K562 (cell line): Measurements from ENCODE around the gene LOXHD1. TPM values are rescaled to one million over a fixed set of nuclear protein-coding genes. Genes with fewer than 3 reads are reported as not detected.

Experiments
- ATAC-seq: fragments of 200-7000 bp; cut with Tn5 transposase; 3 replicates; pipeline ENCODE4 v1.9.1; 2020; ENCODE audit warnings: moderate library complexity
- BruUV-seq: library from RNA; stranded (reverse); fragments of 400-500 nt; replicated peaks from 2 replicates; lab custom pipeline; 2021; lab: Mats Ljungman, UMichigan
- CTCF ChIA-PET: fragments of 300-600 bp; formaldehyde crosslinking; extraction: SDS; loops from one replicate; lab custom pipeline; 2021; ENCODE audit warnings: low intra/inter-chr PET ratio; lab: Yijun Ruan, JAX
- POLR2A ChIA-PET: fragments of 300-600, 350-650 bp; sonication (Branson Sonifier 250); formaldehyde crosslinking; extraction: SDS; loops from one replicate; lab custom pipeline; 2021; ENCODE audit warnings: antibody characterized with exemption, inconsistent platforms; lab: Yijun Ruan, JAX
- DNase-seq, 4 experiments: peaks; one replicate each; pipeline versions ENCODE4 v3.0.0 to v3.0.0-alpha.2; 2011 to 2018; ENCODE audit warnings: low spot score in 3 of 4, mixed read lengths in 3 of 4; ENCODE audit errors: extremely low read depth in 1 of 4
- FAIRE-seq: peaks from 2 replicates; lab custom pipeline; 2011; peaks lifted over from hg19 to GRCh38; lab: Jason Lieb, UNC
- H2AFZ ChIP-seq: 2 replicates; pipeline ENCODE4 v1.6.0; 2011; ENCODE audit warnings: low read depth, low read length, control low read depth, inconsistent platforms
- H3K27ac ChIP-seq: fragments of 200-600 bp; 3 replicates; pipeline ENCODE4 v1.8.0; 2011; ENCODE audit warnings: low read depth, mild to moderate bottlenecking, control low read depth, inconsistent platforms, low read length, moderate library complexity, mixed read lengths; ENCODE audit errors: extremely low read depth
- H3K27me3 ChIP-seq, 2 experiments: fragments of 300-600 bp in 1 of 2; 2 replicates in 1 of 2; 3 replicates in 1 of 2; pipeline versions ENCODE4 v1.6.0 to v1.8.0; 2011; ENCODE audit warnings: inconsistent platforms in 2 of 2, low read length in 2 of 2, mild to moderate bottlenecking in 1 of 2, mixed read lengths in 1 of 2, moderate library complexity in 1 of 2; ENCODE audit not compliant: control insufficient read depth in 2 of 2, insufficient read depth in 2 of 2
- H3K36me3 ChIP-seq: fragments of 300-600 bp; 3 replicates; pipeline ENCODE4 v1.8.0; 2011; ENCODE audit warnings: mild to moderate bottlenecking, low read length, inconsistent platforms; ENCODE audit not compliant: control insufficient read depth, insufficient read depth
- H3K4me1 ChIP-seq, 2 experiments: fragments of 200-600 bp in 1 of 2; replicated peaks in 1 of 2; 2 replicates in 1 of 2; 3 replicates in 1 of 2; pipeline versions ENCODE4 v1.5.1 to v1.8.0; 2011; ENCODE audit warnings: inconsistent platforms in 2 of 2, low read length in 2 of 2, mild to moderate bottlenecking in 1 of 2, mixed read lengths in 1 of 2, moderate library complexity in 1 of 2; ENCODE audit not compliant: control insufficient read depth in 2 of 2, insufficient read depth in 2 of 2
- H3K4me2 ChIP-seq: 2 replicates; pipeline ENCODE4 v1.6.1; 2011; ENCODE audit warnings: low read length, control low read depth, inconsistent platforms, mixed read lengths; ENCODE audit not compliant: insufficient read depth
- H3K4me3 ChIP-seq: fragments of 200-600 bp; sonication (generic), shearing (Covaris generic); 2 replicates; pipeline ENCODE4 v1.5.1; 2016; ENCODE audit warnings: control low read depth, inconsistent platforms
- H3K79me2 ChIP-seq: fragments of 200-600 bp; 3 replicates; pipeline ENCODE4 v1.8.0; 2011; ENCODE audit warnings: low read length, inconsistent platforms; ENCODE audit not compliant: control insufficient read depth, insufficient read depth
- H3K9ac ChIP-seq, 2 experiments: 2 replicates each; pipeline versions ENCODE4 v1.6.0 to v1.6.1; 2011; ENCODE audit warnings: low read depth in 2 of 2, low read length in 2 of 2, control low read depth in 1 of 2, inconsistent platforms in 1 of 2, mild to moderate bottlenecking in 1 of 2, mixed read lengths in 1 of 2; ENCODE audit not compliant: insufficient read depth in 1 of 2
- H3K9me1 ChIP-seq: one replicate; pipeline ENCODE4 v1.6.0; 2011; ENCODE audit warnings: inconsistent platforms, mild to moderate bottlenecking, low read length, moderate library complexity; ENCODE audit not compliant: control insufficient read depth, insufficient read depth
- H3K9me3 ChIP-seq: replicated peaks from 2 replicates; pipeline ENCODE4 v1.5.1; 2011; ENCODE audit warnings: low read depth, low read length, inconsistent platforms; ENCODE audit not compliant: control insufficient read depth, insufficient read depth
- H4K20me1 ChIP-seq: replicated peaks from 2 replicates; pipeline ENCODE4 v1.6.1; 2011; ENCODE audit warnings: low read length, inconsistent platforms, mixed read lengths; ENCODE audit not compliant: control insufficient read depth, insufficient read depth
- MEIS2 ChIP-seq: fragments of 450-650 bp; IDR thresholded peaks from 2 replicates; pipeline ENCODE4 v1.6.1; 2014; ENCODE audit warnings: mild to moderate bottlenecking; ENCODE audit not compliant: partially characterized antibody
- POLR2H ChIP-seq: IDR thresholded peaks from 2 replicates; pipeline ENCODE4 v1.6.1; 2016; ENCODE audit warnings: missing genetic modification characterization, low read depth, mild to moderate bottlenecking, control low read depth, missing compliant biosample characterization, moderate library complexity
- RUNX1 ChIP-seq: sonication (generic); IDR thresholded peaks from 2 replicates; pipeline ENCODE4 v1.6.1; 2016; ENCODE audit warnings: antibody characterized with exemption, low read depth
- SIN3B ChIP-seq: fragments of 450-650 bp; IDR thresholded peaks from 2 replicates; pipeline ENCODE4 v1.6.1; 2017; ENCODE audit warnings: low read depth, mild to moderate bottlenecking, moderate library complexity
- SMAD4 ChIP-seq: fragments of 250-450 bp; sonication (Bioruptor Pico); conservative IDR thresholded peaks from 2 replicates; pipeline ENCODE4 v1.8.0; 2021; ENCODE audit warnings: inconsistent platforms, mild to moderate bottlenecking, moderate library complexity
- in situ Hi-C: fragments of 300-500 bp; cut with MboI; formaldehyde crosslinking; loops from 4 replicates; pipeline ENCODE4 v1.15.0; 2018; ENCODE audit warnings: inconsistent platforms, mixed read lengths
- intact Hi-C: fragments of 100-400 bp; cut with micrococcal nuclease; formaldehyde crosslinking; loops from 2 replicates; pipeline ENCODE4 v1.14.2; 2022
- polyA plus RNA-seq, 8 experiments: library from polyadenylated mRNA; depleted of rRNA in 4 of 8; stranded (reverse) in 5 of 8; unstranded in 3 of 8; fragments of >200 nt; fragmentation: Nextera tagmentation in 2 of 8; fragmentation: Illumina TruSeq in 1 of 8; extraction: Ambion mirVana in 2 of 8; extraction: Trizol in 1 of 8; gene quantifications; 2 replicates each; pipeline versions ENCODE4 v1.2.1 to v1.2.3, GENCODE V29; 2011 to 2014; ENCODE audit warnings: inconsistent platforms in 1 of 8, missing spikeins in 1 of 8
- total RNA-seq, 7 experiments: library from RNA; depleted of rRNA in 6 of 7; stranded (reverse); fragments of >200 nt in 6 of 7; fragmentation: Illumina TruSeq in 2 of 7; extraction: Trizol in 2 of 7; gene quantifications; 2 replicates each; pipeline versions ENCODE4 v1.2.1 to v1.2.3, GENCODE V29; 2011 to 2021; ENCODE audit warnings: low replicate concordance in 1 of 7
- TF ChIP-seq, protein P1 (sequence below): fragments of 450-650 bp; IDR thresholded peaks from 2 replicates; pipeline ENCODE4 v1.6.1; 2016; ENCODE audit warnings: mild to moderate bottlenecking, moderate library complexity
- TF ChIP-seq, protein P2 (sequence below), 2 experiments: fragments of 200-800 bp in 1 of 2; sonication (Bioruptor generic) in 1 of 2; sonication (generic) in 1 of 2; formaldehyde crosslinking in 1 of 2; IDR thresholded peaks in 1 of 2; conservative IDR thresholded peaks in 1 of 2; 2 replicates each; pipeline versions ENCODE4 v1.5.0 to v1.6.1; 2016 to 2020; ENCODE audit warnings: missing compliant biosample characterization in 1 of 2, missing genetic modification characterization in 1 of 2, missing genetic modification reagents in 1 of 2

The LOXHD1 gene
- total and polyA plus RNA-seq, 9 of the 15 experiments (the other 6 are each of a cell fraction or from before 2014, with no cell fraction given), result not detected

DNA sequence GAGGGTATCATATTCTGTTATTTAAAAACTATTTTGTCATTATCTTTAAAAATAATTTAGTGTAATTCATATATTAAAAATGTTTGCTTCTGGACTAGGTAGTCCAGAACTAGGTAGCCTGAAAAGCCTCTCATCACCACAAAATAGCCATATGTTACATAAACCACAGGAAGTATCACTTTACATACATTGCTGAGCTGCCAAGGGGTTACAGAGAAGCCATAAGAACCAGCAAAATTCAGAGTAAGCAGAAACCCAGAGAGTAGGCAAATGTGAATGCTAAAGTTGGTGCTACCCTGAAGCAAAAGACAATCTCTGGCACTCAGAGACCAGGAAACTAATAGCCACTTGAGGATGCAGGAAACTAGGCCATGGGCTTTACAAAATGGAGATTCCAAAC lies 60.9 kb downstream of the LOXHD1 start:
- H3K4me1 ChIP-seq, result no peaks in the 10 kb centered on the region
- ATAC-seq, result no peak
- H3K79me2 ChIP-seq, result no peaks in the 10 kb centered on the region
- BruUV-seq, result no TSS peak
- no peak for FAIRE-seq
- no peak overlapping the region for H3K4me2 ChIP-seq
- H4K20me1 ChIP-seq, result no peaks in the 10 kb centered on the region
- no peak overlapping the region for H3K4me3 ChIP-seq
- H3K36me3 ChIP-seq, result no peaks in the 10 kb centered on the region
- no peak overlapping the region for H3K9ac ChIP-seq
- POLR2A ChIA-PET, result interaction anchor here (0.7 kb wide), 1 partner anchor 58 kb away, joined by 3 read pairs; no protein-coding TSS in a partner anchor
- in situ Hi-C loops, result no loop called here
- no peaks in the 10 kb centered on the region for H3K9me1 ChIP-seq
- no peak overlapping the region for H3K27ac ChIP-seq
- no peaks in the 10 kb centered on the region for H3K9me3 ChIP-seq
- no peak for DNase-seq
- H2AFZ ChIP-seq, result no peak overlapping the region
- 0 out of 5 replicates have a peak, but pooled peaks cover 0 to 5% of the 10 kb centered on the region in 2 experiments for H3K27me3 ChIP-seq
- intact Hi-C loops, result no loop called here
- CTCF ChIA-PET, result no interaction called here
- no peak for TF ChIP-seq POLR2H (tag)
- TF ChIP-seq SMAD4, result no peak
- TF ChIP-seq, protein P1, sequence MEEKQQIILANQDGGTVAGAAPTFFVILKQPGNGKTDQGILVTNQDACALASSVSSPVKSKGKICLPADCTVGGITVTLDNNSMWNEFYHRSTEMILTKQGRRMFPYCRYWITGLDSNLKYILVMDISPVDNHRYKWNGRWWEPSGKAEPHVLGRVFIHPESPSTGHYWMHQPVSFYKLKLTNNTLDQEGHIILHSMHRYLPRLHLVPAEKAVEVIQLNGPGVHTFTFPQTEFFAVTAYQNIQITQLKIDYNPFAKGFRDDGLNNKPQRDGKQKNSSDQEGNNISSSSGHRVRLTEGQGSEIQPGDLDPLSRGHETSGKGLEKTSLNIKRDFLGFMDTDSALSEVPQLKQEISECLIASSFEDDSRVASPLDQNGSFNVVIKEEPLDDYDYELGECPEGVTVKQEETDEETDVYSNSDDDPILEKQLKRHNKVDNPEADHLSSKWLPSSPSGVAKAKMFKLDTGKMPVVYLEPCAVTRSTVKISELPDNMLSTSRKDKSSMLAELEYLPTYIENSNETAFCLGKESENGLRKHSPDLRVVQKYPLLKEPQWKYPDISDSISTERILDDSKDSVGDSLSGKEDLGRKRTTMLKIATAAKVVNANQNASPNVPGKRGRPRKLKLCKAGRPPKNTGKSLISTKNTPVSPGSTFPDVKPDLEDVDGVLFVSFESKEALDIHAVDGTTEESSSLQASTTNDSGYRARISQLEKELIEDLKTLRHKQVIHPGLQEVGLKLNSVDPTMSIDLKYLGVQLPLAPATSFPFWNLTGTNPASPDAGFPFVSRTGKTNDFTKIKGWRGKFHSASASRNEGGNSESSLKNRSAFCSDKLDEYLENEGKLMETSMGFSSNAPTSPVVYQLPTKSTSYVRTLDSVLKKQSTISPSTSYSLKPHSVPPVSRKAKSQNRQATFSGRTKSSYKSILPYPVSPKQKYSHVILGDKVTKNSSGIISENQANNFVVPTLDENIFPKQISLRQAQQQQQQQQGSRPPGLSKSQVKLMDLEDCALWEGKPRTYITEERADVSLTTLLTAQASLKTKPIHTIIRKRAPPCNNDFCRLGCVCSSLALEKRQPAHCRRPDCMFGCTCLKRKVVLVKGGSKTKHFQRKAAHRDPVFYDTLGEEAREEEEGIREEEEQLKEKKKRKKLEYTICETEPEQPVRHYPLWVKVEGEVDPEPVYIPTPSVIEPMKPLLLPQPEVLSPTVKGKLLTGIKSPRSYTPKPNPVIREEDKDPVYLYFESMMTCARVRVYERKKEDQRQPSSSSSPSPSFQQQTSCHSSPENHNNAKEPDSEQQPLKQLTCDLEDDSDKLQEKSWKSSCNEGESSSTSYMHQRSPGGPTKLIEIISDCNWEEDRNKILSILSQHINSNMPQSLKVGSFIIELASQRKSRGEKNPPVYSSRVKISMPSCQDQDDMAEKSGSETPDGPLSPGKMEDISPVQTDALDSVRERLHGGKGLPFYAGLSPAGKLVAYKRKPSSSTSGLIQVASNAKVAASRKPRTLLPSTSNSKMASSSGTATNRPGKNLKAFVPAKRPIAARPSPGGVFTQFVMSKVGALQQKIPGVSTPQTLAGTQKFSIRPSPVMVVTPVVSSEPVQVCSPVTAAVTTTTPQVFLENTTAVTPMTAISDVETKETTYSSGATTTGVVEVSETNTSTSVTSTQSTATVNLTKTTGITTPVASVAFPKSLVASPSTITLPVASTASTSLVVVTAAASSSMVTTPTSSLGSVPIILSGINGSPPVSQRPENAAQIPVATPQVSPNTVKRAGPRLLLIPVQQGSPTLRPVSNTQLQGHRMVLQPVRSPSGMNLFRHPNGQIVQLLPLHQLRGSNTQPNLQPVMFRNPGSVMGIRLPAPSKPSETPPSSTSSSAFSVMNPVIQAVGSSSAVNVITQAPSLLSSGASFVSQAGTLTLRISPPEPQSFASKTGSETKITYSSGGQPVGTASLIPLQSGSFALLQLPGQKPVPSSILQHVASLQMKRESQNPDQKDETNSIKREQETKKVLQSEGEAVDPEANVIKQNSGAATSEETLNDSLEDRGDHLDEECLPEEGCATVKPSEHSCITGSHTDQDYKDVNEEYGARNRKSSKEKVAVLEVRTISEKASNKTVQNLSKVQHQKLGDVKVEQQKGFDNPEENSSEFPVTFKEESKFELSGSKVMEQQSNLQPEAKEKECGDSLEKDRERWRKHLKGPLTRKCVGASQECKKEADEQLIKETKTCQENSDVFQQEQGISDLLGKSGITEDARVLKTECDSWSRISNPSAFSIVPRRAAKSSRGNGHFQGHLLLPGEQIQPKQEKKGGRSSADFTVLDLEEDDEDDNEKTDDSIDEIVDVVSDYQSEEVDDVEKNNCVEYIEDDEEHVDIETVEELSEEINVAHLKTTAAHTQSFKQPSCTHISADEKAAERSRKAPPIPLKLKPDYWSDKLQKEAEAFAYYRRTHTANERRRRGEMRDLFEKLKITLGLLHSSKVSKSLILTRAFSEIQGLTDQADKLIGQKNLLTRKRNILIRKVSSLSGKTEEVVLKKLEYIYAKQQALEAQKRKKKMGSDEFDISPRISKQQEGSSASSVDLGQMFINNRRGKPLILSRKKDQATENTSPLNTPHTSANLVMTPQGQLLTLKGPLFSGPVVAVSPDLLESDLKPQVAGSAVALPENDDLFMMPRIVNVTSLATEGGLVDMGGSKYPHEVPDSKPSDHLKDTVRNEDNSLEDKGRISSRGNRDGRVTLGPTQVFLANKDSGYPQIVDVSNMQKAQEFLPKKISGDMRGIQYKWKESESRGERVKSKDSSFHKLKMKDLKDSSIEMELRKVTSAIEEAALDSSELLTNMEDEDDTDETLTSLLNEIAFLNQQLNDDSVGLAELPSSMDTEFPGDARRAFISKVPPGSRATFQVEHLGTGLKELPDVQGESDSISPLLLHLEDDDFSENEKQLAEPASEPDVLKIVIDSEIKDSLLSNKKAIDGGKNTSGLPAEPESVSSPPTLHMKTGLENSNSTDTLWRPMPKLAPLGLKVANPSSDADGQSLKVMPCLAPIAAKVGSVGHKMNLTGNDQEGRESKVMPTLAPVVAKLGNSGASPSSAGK, result no peak
- TF ChIP-seq, protein P2, sequence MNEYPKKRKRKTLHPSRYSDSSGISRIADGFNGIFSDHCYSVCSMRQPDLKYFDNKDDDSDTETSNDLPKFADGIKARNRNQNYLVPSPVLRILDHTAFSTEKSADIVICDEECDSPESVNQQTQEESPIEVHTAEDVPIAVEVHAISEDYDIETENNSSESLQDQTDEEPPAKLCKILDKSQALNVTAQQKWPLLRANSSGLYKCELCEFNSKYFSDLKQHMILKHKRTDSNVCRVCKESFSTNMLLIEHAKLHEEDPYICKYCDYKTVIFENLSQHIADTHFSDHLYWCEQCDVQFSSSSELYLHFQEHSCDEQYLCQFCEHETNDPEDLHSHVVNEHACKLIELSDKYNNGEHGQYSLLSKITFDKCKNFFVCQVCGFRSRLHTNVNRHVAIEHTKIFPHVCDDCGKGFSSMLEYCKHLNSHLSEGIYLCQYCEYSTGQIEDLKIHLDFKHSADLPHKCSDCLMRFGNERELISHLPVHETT (CRISPR knock-in tag; conservative IDR thresholded peaks at IDR 0.05 in 1 of 2, IDR thresholded peaks at IDR 0.05 in 1 of 2), result no peak
- TF ChIP-seq MEIS2, result no peak
- no peak for TF ChIP-seq RUNX1
- no peak for TF ChIP-seq SIN3B
